ENCODE measurements around the gene EPHA1.

DNA sequence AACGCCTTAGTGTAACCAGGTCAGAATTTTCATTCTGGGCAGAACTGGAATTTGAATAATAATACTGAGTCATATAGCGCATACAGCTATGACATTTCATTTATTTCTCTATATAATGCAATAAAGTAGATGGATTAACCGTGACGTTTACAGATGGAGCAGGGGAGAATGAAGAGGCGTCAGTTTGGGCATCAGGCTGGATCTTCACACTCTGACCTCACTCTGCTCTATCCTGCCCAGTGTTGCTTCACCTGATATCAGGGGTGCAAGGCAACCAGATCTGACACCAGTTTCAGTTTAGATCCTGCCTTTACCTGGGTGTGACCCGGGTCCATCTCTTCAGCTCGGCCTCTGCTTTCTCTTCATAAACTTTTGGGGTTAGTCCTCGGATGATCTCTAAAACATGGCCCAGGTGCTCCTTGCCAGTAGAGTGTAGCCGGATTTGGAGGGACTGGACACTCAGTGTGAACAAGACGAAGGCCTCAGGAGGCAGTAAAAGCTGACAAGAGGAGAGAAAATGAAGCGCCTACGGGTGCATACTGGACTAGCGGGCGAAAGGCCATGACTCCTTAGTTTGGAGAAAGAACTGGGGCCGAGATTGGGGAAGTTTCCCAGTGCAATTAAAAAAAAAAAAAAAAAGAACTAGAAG is 28.9 kb downstream of the EPHA1 start:
- TF ChIP-seq, protein P1, sequence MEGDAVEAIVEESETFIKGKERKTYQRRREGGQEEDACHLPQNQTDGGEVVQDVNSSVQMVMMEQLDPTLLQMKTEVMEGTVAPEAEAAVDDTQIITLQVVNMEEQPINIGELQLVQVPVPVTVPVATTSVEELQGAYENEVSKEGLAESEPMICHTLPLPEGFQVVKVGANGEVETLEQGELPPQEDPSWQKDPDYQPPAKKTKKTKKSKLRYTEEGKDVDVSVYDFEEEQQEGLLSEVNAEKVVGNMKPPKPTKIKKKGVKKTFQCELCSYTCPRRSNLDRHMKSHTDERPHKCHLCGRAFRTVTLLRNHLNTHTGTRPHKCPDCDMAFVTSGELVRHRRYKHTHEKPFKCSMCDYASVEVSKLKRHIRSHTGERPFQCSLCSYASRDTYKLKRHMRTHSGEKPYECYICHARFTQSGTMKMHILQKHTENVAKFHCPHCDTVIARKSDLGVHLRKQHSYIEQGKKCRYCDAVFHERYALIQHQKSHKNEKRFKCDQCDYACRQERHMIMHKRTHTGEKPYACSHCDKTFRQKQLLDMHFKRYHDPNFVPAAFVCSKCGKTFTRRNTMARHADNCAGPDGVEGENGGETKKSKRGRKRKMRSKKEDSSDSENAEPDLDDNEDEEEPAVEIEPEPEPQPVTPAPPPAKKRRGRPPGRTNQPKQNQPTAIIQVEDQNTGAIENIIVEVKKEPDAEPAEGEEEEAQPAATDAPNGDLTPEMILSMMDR (IDR thresholded peaks at IDR 0.05; ENCODE audit: insufficient read depth, low read length, poor library complexity, severe bottlenecking) = no peak
- TF ChIP-seq EZH2phosphoT487 (conservative IDR thresholded peaks at IDR 0.05; ENCODE audit: low read length) = no peak
